Measurements from ENCODE around the gene CFAP46.

CFAP46 gene

GRCh38 chr10:132861116-132861691 is 81.2 kb downstream of the CFAP46 start:
- Mint-ChIP-seq H3K4me1 (peaks cover 22% of the 10 kb centered on the region), H3K27me3 (peaks cover 36% of the 10 kb centered on the region), H3K9me3 (no peaks in the 10 kb centered on the region), H3K27ac (no peak overlapping the region), H3K4me3 (no peak overlapping the region)
- ATAC-seq = no peak
- peak in 1 of 2 donors; percentile 3 for DNase-seq

GRCh38 chr10:132860532-132860931 is 81.8 kb downstream of the CFAP46 start:
- Mint-ChIP-seq H3K4me3 (no peak overlapping the region), H3K9me3 (no peaks in the 10 kb centered on the region), H3K27ac (peak overlapping the region in 1 of 2 donors; percentile 21), H3K4me1 (peaks cover 22% of the 10 kb centered on the region), H3K27me3 (peaks cover 36% of the 10 kb centered on the region)
- ATAC-seq (no peak), DNase-seq (peak in 1 of 2 donors; percentile 5)

- H3K27me3 Mint-ChIP-seq = peaks cover 27% of the 10 kb centered on the region
- ATAC-seq (no peak), DNase-seq (peak in 1 of 2 donors; percentile 3)
- H3K4me1 Mint-ChIP-seq = peaks cover 13% of the 10 kb centered on the region
- no peaks in the 10 kb centered on the region for H3K9me3 Mint-ChIP-seq
- H3K4me3 Mint-ChIP-seq = no peak overlapping the region
- H3K27ac Mint-ChIP-seq = peak overlapping the region in 1 of 2 donors; percentile 39
Observed at GRCh38 chr10:132859084-132859855, 83.1 kb downstream of the CFAP46 start.

- no peak for ATAC-seq
Observed at GRCh38 chr10:132858121-132859081, 84.0 kb downstream of the CFAP46 start.

GRCh38 chr10:132856869-132857524 is 85.4 kb downstream of the CFAP46 start:
- no peaks in the 10 kb centered on the region for H3K4me1 Mint-ChIP-seq
- DNase-seq = peak in 1 of 2 donors; percentile 5
- ATAC-seq = no peak
- H3K9me3 Mint-ChIP-seq = no peaks in the 10 kb centered on the region
- no peak overlapping the region for H3K27ac Mint-ChIP-seq
- H3K27me3 Mint-ChIP-seq = peaks cover 21% of the 10 kb centered on the region
- no peak overlapping the region for H3K4me3 Mint-ChIP-seq

More at GRCh38 chr10:132858121-132859081, 84.0 kb downstream of the CFAP46 start:
- H3K9me3 Mint-ChIP-seq = no peaks in the 10 kb centered on the region
- peaks cover 26% of the 10 kb centered on the region for H3K27me3 Mint-ChIP-seq
- H3K4me3 Mint-ChIP-seq = no peak overlapping the region
- H3K4me1 Mint-ChIP-seq = peaks cover 10% of the 10 kb centered on the region
- DNase-seq = peak in 1 of 2 donors; percentile 7
- H3K27ac Mint-ChIP-seq = no peak overlapping the region

- ATAC-seq = no peak
- DNase-seq = no peak
- peaks cover 21% of the 10 kb centered on the region for H3K27me3 Mint-ChIP-seq
- no peak overlapping the region for H3K27ac Mint-ChIP-seq
- H3K4me1 Mint-ChIP-seq = no peaks in the 10 kb centered on the region
- no peak overlapping the region for H3K4me3 Mint-ChIP-seq
- H3K9me3 Mint-ChIP-seq = no peaks in the 10 kb centered on the region
Observed at GRCh38 chr10:132855889-132856288, 86.5 kb downstream of the CFAP46 start.

- no peaks in the 10 kb centered on the region for H3K9me3 Mint-ChIP-seq
- no peak overlapping the region for H3K27ac Mint-ChIP-seq
- H3K4me1 Mint-ChIP-seq = peaks cover 11% of the 10 kb centered on the region
- H3K4me3 Mint-ChIP-seq = no peak overlapping the region
- H3K27me3 Mint-ChIP-seq = peaks cover 37% of the 10 kb centered on the region
- DNase-seq (no peak), ATAC-seq (no peak)
Observed at GRCh38 chr10:132851451-132851850, 90.9 kb downstream of the CFAP46 start.

GRCh38 chr10:132850896-132851295 is 91.5 kb downstream of the CFAP46 start:
- Mint-ChIP-seq H3K27ac (no peak overlapping the region), H3K9me3 (no peaks in the 10 kb centered on the region), H3K27me3 (peaks cover 32% of the 10 kb centered on the region), H3K4me3 (no peak overlapping the region), H3K4me1 (peaks cover 11% of the 10 kb centered on the region)
- DNase-seq (no peak), ATAC-seq (no peak)

GRCh38 chr10:132850246-132850645 is 92.1 kb downstream of the CFAP46 start:
- Mint-ChIP-seq H3K4me3 (no peak overlapping the region), H3K27ac (no peak overlapping the region), H3K27me3 (peaks cover 25% of the 10 kb centered on the region), H3K9me3 (no peaks in the 10 kb centered on the region), H3K4me1 (peaks cover 11% of the 10 kb centered on the region)
- ATAC-seq (no peak), DNase-seq (no peak)

- H3K27me3 Mint-ChIP-seq = peaks cover 24% of the 10 kb centered on the region
- peak; percentile 10 for ATAC-seq
- no peak for DNase-seq
- H3K27ac Mint-ChIP-seq = no peak overlapping the region
- no peak overlapping the region for H3K4me3 Mint-ChIP-seq
- H3K4me1 Mint-ChIP-seq = peaks cover 11% of the 10 kb centered on the region
- no peaks in the 10 kb centered on the region for H3K9me3 Mint-ChIP-seq
Observed at GRCh38 chr10:132849546-132850031, 92.8 kb downstream of the CFAP46 start.

GRCh38 chr10:132848951-132849545 is 93.3 kb downstream of the CFAP46 start:
- H3K4me3 Mint-ChIP-seq = no peak overlapping the region
- no peak for DNase-seq
- ATAC-seq = no peak
- H3K4me1 Mint-ChIP-seq = peaks cover 11% of the 10 kb centered on the region
- H3K27me3 Mint-ChIP-seq = peaks cover 22% of the 10 kb centered on the region
- H3K27ac Mint-ChIP-seq = no peak overlapping the region
- H3K9me3 Mint-ChIP-seq = no peaks in the 10 kb centered on the region

GRCh38 chr10:132848291-132848701 is 94.1 kb downstream of the CFAP46 start:
- Mint-ChIP-seq H3K4me3 (peak overlapping the region; percentile 54 to 70), H3K27me3 (peaks cover 16% of the 10 kb centered on the region), H3K4me1 (peaks cover 11% of the 10 kb centered on the region), H3K9me3 (no peaks in the 10 kb centered on the region), H3K27ac (peak overlapping the region in 1 of 2 donors; percentile 5)
- no peak for ATAC-seq
- DNase-seq = no peak

- ATAC-seq (peak; percentile 54), DNase-seq (no peak)
- Mint-ChIP-seq H3K4me1 (peaks cover 11% of the 10 kb centered on the region), H3K27me3 (peaks cover 16% of the 10 kb centered on the region), H3K9me3 (peaks cover 2 to 4% of the 10 kb centered on the region in 2 donors), H3K4me3 (peak overlapping the region; percentile 54 to 70), H3K27ac (peak overlapping the region in 1 of 2 donors; percentile 5)
Observed at GRCh38 chr10:132847856-132848255, 94.5 kb downstream of the CFAP46 start.

- no peak overlapping the region for H3K27ac Mint-ChIP-seq
- no peak for ATAC-seq
Observed at GRCh38 chr10:132847416-132847777, 95.0 kb downstream of the CFAP46 start.

More at GRCh38 chr10:132847416-132847777, 95.0 kb downstream of the CFAP46 start:
- peaks cover 11% of the 10 kb centered on the region for H3K4me1 Mint-ChIP-seq
- H3K9me3 Mint-ChIP-seq = peaks cover 6 to 9% of the 10 kb centered on the region in 2 donors
- DNase-seq = no peak
- peaks cover 19% of the 10 kb centered on the region for H3K27me3 Mint-ChIP-seq
- peak overlapping the region in 1 of 2 donors; percentile 70 for H3K4me3 Mint-ChIP-seq

Data from stimulated activated naive CD8-positive, alpha-beta T cell treated with anti-CD3 and anti-CD28 coated beads, Interleukin-15, amount 100 ng/mL, for 72 hours (primary cell).